Fibroblast of lung (primary cell): ENCODE results near the gene CAPNS1.

Source experiments
- EZH2 ChIP-seq: IDR thresholded peaks from 2 replicates; pipeline ENCODE4 v1.5.1; 2012; ENCODE audit warnings: low read length, control low read depth, mild to moderate bottlenecking; ENCODE audit errors: missing control alignments
- TF ChIP-seq, protein P1 (sequence below), 2 donors: IDR thresholded peaks in 1 of 2; conservative IDR thresholded peaks in 1 of 2; 1 replicate in 1 of 2; 2 replicates in 1 of 2; pipeline ENCODE4 v1.5.1; 2011 to 2012; ENCODE audit warnings: low read length in 2 of 2, control low read depth in 1 of 2, inconsistent platforms in 1 of 2, low read depth in 1 of 2, mild to moderate bottlenecking in 1 of 2

DNA sequence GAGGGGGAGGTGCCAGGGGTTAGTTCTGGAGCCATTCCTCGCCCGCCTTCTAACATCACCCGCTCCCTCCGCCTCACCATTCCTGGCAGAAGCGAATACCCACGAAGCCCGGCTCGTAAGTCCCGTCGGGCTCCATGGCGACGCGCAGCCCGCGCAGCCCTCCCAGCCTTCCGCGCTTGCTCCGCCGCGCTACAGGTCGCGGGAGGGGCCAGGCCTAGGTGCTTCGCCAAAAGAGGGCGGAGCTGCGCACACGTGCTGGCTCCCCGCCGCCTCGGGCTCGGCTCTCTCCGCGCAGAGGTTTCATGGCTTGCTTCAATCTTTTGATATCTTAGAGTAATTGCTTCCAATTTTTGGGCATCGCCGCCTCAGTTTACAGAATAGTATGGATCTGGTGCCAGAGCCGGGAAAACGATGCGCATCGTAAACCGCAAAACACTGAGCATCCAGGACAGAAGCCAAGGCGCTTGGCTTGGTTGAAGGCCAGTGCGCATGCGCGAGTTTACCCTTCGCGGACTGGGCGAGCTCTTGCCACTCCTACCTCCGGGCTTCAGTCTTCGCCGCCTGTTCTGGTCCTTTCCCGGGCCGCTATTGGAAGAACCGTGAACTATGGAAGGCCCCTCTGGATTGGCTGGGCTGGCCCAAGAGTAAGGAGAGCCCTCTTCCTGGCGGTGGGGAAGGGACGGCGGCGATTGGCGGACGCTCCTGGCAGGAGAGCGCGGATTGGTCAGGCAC lies 25.0 kb upstream of the CAPNS1 start, which contains the start of gene POLR2I:
- TF ChIP-seq EZH2 = no peak
- TF ChIP-seq, protein P1, sequence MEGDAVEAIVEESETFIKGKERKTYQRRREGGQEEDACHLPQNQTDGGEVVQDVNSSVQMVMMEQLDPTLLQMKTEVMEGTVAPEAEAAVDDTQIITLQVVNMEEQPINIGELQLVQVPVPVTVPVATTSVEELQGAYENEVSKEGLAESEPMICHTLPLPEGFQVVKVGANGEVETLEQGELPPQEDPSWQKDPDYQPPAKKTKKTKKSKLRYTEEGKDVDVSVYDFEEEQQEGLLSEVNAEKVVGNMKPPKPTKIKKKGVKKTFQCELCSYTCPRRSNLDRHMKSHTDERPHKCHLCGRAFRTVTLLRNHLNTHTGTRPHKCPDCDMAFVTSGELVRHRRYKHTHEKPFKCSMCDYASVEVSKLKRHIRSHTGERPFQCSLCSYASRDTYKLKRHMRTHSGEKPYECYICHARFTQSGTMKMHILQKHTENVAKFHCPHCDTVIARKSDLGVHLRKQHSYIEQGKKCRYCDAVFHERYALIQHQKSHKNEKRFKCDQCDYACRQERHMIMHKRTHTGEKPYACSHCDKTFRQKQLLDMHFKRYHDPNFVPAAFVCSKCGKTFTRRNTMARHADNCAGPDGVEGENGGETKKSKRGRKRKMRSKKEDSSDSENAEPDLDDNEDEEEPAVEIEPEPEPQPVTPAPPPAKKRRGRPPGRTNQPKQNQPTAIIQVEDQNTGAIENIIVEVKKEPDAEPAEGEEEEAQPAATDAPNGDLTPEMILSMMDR (conservative IDR thresholded peaks at IDR 0.05 in 1 of 2, IDR thresholded peaks at IDR 0.05 in 1 of 2; ENCODE audit: low read depth in 1 of 2, low read length in 2 of 2) = no peak
